HepG2 (cell line): ENCODE data around the gene BMPR2. TPM values are rescaled to one million over a fixed set of nuclear protein-coding genes. Genes with fewer than 3 reads are reported as not detected.

Experiments used
- ARNT ChIP-seq: fragments of 450-650 bp; IDR thresholded peaks from 2 replicates; pipeline ENCODE4 v1.6.1; 2017
- ATRX ChIP-seq: sonication (generic); formaldehyde crosslinking; IDR thresholded peaks from 2 replicates; pipeline ENCODE4 v1.4.0; 2020; ENCODE audit warnings: missing genetic modification reagents, borderline replicate concordance
- BATF2 ChIP-seq: sonication (generic); formaldehyde crosslinking; IDR thresholded peaks from 2 replicates; pipeline ENCODE4 v1.8.0; 2022; ENCODE audit warnings: mild to moderate bottlenecking, missing genetic modification reagents, moderate library complexity
- HMG20A ChIP-seq: IDR thresholded peaks from 2 replicates; pipeline ENCODE4 v1.6.1; 2016; ENCODE audit warnings: borderline replicate concordance
- MIER2 ChIP-seq: IDR thresholded peaks from 2 replicates; pipeline ENCODE4 v1.6.1; 2016; ENCODE audit warnings: missing biosample characterization, missing genetic modification reagents
- MIER3 ChIP-seq: IDR thresholded peaks from 2 replicates; pipeline ENCODE4 v1.6.1; 2016; ENCODE audit warnings: missing compliant biosample characterization, borderline replicate concordance
- MTERF4 ChIP-seq: sonication (generic); formaldehyde crosslinking; IDR thresholded peaks from 2 replicates; pipeline ENCODE4 v1.8.0; 2023; ENCODE audit warnings: mild to moderate bottlenecking, missing genetic modification reagents
- MXD4 ChIP-seq: IDR thresholded peaks from 2 replicates; pipeline ENCODE4 v1.6.1; 2016; ENCODE audit warnings: mild to moderate bottlenecking, missing biosample characterization, missing genetic modification reagents
- NFYB ChIP-seq: sonication (generic); formaldehyde crosslinking; IDR thresholded peaks from 2 replicates; pipeline ENCODE4 v1.4.0; 2020; ENCODE audit warnings: missing genetic modification reagents
- SMAD1 ChIP-seq: sonication (generic); formaldehyde crosslinking; IDR thresholded peaks from 2 replicates; pipeline ENCODE4 v1.4.0; 2020; ENCODE audit warnings: missing genetic modification reagents, low read depth, mild to moderate bottlenecking, borderline replicate concordance
- SP4 ChIP-seq: sonication (generic); formaldehyde crosslinking; IDR thresholded peaks from 2 replicates; pipeline ENCODE4 v1.8.1; 2023; ENCODE audit warnings: mild to moderate bottlenecking, missing genetic modification reagents
- SSRP1 ChIP-seq: IDR thresholded peaks from 2 replicates; pipeline ENCODE4 v1.6.1; 2016; ENCODE audit warnings: control low read depth
- ZBTB4 ChIP-seq: sonication (generic); formaldehyde crosslinking; IDR thresholded peaks from 2 replicates; pipeline ENCODE4 v1.4.0; 2020; ENCODE audit warnings: missing genetic modification reagents, mild to moderate bottlenecking, borderline replicate concordance
- ZFP90 ChIP-seq: sonication (generic); formaldehyde crosslinking; IDR thresholded peaks from 2 replicates; pipeline ENCODE4 v1.8.0; 2022; ENCODE audit warnings: missing genetic modification reagents, mild to moderate bottlenecking, inconsistent platforms, borderline replicate concordance
- ZNF547 ChIP-seq: sonication (generic); formaldehyde crosslinking; IDR thresholded peaks from 2 replicates; pipeline ENCODE4 v1.5.1; 2020; ENCODE audit warnings: mild to moderate bottlenecking, missing genetic modification reagents
- ZNF567 ChIP-seq: sonication (generic); formaldehyde crosslinking; IDR thresholded peaks from 2 replicates; pipeline ENCODE4 v1.8.1; 2023; ENCODE audit warnings: mild to moderate bottlenecking, missing genetic modification reagents, borderline replicate concordance
- ZNF652 ChIP-seq: IDR thresholded peaks from 2 replicates; pipeline ENCODE4 v1.6.1; 2016; ENCODE audit warnings: low read depth, borderline replicate concordance
- polyA plus RNA-seq, 8 experiments: library from polyadenylated mRNA; depleted of rRNA in 3 of 8; stranded (reverse) in 7 of 8; unstranded in 1 of 8; fragments of >200 nt; fragmentation: Illumina TruSeq in 4 of 8; extraction: Trizol in 4 of 8; gene quantifications; 2 replicates each; pipeline versions ENCODE4 v1.2.1 to v1.2.3, GENCODE V29; 2011 to 2016; ENCODE audit warnings: low read depth in 4 of 8, missing spikeins in 1 of 8, mixed read lengths in 1 of 8; ENCODE audit not compliant: insufficient read depth in 1 of 8
- total RNA-seq, 5 experiments: library from RNA; depleted of rRNA; stranded (reverse); fragments of >200 nt; fragmentation: Illumina TruSeq; extraction: Trizol; gene quantifications; 2 replicates each; pipeline ENCODE4 v1.2.3, GENCODE V29; 2016; ENCODE audit warnings: low read depth in 1 of 5
- TF ChIP-seq, protein P1 (sequence below): sonication (generic); formaldehyde crosslinking; IDR thresholded peaks from 2 replicates; pipeline ENCODE4 v1.4.0; 2020; ENCODE audit warnings: missing genetic modification reagents

The BMPR2 gene
- total and polyA plus RNA-seq, 2 of the 13 experiments (the other 11 are each of a cell fraction or from before 2014, with no cell fraction given), result 5.5 to 10.3 TPM

GRCh38 chr2:202375609-202376408, at the start of gene BMPR2 (continued):
- TF ChIP-seq ZBTB4, result no peak
- no peak for TF ChIP-seq HMG20A (CRISPR knock-in tag)
- TF ChIP-seq ARNT, result no peak
- no peak for TF ChIP-seq MTERF4 (CRISPR knock-in tag)
- TF ChIP-seq ZNF652 (CRISPR knock-in tag), result no peak; the same call in 1 of the 2 replicates
- TF ChIP-seq MIER3 (CRISPR knock-in tag), result 0 out of 2 replicates have a peak, but pooled peaks have one; percentile 37
- no peak; the same call in 1 of the 2 replicates for TF ChIP-seq SMAD1 (CRISPR knock-in tag)
- 0 out of 2 replicates have a peak, but pooled peaks have one; percentile 28 for TF ChIP-seq MXD4
- TF ChIP-seq NFYB (CRISPR knock-in tag), result 0 out of 2 replicates have a peak, but pooled peaks have one; percentile 30
- TF ChIP-seq SP4 (CRISPR knock-in tag), result no peak; the same call in 1 of the 2 replicates
- TF ChIP-seq ZNF567 (CRISPR knock-in tag), result no peak; the same call in 1 of the 2 replicates
- TF ChIP-seq, protein P1, sequence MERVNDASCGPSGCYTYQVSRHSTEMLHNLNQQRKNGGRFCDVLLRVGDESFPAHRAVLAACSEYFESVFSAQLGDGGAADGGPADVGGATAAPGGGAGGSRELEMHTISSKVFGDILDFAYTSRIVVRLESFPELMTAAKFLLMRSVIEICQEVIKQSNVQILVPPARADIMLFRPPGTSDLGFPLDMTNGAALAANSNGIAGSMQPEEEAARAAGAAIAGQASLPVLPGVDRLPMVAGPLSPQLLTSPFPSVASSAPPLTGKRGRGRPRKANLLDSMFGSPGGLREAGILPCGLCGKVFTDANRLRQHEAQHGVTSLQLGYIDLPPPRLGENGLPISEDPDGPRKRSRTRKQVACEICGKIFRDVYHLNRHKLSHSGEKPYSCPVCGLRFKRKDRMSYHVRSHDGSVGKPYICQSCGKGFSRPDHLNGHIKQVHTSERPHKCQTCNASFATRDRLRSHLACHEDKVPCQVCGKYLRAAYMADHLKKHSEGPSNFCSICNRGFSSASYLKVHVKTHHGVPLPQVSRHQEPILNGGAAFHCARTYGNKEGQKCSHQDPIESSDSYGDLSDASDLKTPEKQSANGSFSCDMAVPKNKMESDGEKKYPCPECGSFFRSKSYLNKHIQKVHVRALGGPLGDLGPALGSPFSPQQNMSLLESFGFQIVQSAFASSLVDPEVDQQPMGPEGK, result peak; percentile 72
- no peak for TF ChIP-seq ATRX (CRISPR knock-in tag)
- peak; percentile 52 for TF ChIP-seq ZFP90 (CRISPR knock-in tag)
- no peak; the same call in 1 of the 2 replicates for TF ChIP-seq SSRP1 (CRISPR knock-in tag)
- peak; percentile 61; the same call in 1 of the 2 replicates for TF ChIP-seq ZNF547
- no peak for TF ChIP-seq BATF2 (CRISPR knock-in tag)
- no peak for TF ChIP-seq MIER2 (CRISPR knock-in tag)
